ENCODE data around the gene PROB1. TPM values are rescaled to one million over a fixed set of nuclear protein-coding genes. Genes with fewer than 3 reads are reported as not detected.

PROB1 gene
- total RNA-seq, 4 donors from 2014 or later, result 0.25 to 0.47 (median 0.33) TPM

DNA sequence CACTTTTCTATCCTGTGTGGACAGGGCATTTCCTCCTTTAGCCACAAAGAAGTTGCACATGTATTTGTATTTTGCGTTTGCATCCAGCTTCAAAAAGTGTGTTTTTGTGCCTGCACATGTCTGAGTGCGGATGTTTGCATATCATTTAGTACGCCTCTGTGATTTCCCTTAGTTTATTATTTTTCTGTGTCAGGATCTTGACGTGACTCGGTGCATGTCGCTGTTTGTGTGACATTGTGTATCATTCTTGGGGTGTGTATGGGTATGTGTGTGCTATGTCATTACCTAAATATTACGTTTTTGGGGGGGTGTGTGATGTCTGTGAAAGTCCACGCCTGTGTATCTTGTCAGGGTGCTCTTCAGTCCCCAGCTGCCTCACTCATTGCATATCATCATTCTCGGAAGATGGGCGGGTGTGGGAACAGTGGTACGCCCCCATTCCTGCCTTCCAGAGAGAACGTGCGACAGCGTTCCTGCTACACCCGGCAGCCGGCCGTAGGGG is 53.7 kb downstream of the PROB1 start:
- peak overlapping the region; percentile 85 for H3K4me3 ChIP-seq (ENCODE audit: low read depth, poor library complexity, severe bottlenecking)
- intact Hi-C loops (cut with DNase I; ENCODE audit: low total_unique reads), result no loop called here
- WGBS, 2 donors, result 1 to 2% methylated on average over 17 of the region's 17 CpGs
- no peak for DNase-seq (ENCODE audit: low spot score in 2 of 2)
- no peak for TF ChIP-seq POLR2A (IDR thresholded peaks at IDR 0.05)
- TF ChIP-seq, protein P1, sequence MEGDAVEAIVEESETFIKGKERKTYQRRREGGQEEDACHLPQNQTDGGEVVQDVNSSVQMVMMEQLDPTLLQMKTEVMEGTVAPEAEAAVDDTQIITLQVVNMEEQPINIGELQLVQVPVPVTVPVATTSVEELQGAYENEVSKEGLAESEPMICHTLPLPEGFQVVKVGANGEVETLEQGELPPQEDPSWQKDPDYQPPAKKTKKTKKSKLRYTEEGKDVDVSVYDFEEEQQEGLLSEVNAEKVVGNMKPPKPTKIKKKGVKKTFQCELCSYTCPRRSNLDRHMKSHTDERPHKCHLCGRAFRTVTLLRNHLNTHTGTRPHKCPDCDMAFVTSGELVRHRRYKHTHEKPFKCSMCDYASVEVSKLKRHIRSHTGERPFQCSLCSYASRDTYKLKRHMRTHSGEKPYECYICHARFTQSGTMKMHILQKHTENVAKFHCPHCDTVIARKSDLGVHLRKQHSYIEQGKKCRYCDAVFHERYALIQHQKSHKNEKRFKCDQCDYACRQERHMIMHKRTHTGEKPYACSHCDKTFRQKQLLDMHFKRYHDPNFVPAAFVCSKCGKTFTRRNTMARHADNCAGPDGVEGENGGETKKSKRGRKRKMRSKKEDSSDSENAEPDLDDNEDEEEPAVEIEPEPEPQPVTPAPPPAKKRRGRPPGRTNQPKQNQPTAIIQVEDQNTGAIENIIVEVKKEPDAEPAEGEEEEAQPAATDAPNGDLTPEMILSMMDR (IDR thresholded peaks at IDR 0.05), result peak in 1 of 3 donors; percentile 43

Other genes starting within 250 kb of the PROB1 start
- gene SIL1, start 196.7 kb downstream of the PROB1 start, total RNA-seq, result 10 to 100 TPM; 35.1 to 45.4 (median 39.3) TPM
- gene MATR3, start 101.4 kb downstream of the PROB1 start, total RNA-seq, result 100 to 1,000 TPM; 108 to 135 (median 122) TPM
- gene PAIP2, start 53.2 kb downstream of the PROB1 start, total RNA-seq, result 10 to 100 TPM; 47.4 to 81.5 (median 64.7) TPM
- gene SLC23A1, start 11.8 kb downstream of the PROB1 start, total RNA-seq, result 1 to 10 TPM; 1.5 to 4.1 (median 2.6) TPM
- gene MZB1, start 5.2 kb downstream of the PROB1 start, total RNA-seq, result not detected
- 1 to 10 TPM in 1 of 4 donors, under 1 TPM in 2, not detected in 1; 0.65 to 1.4 (median 0.71) TPM for gene SPATA24, start 9.0 kb upstream of the PROB1 start, total RNA-seq
- 1 to 10 TPM; 1.6 to 5.9 (median 3.5) TPM for gene DNAJC18, start 44.4 kb upstream of the PROB1 start, total RNA-seq
- 10 to 100 TPM in 2 of 4 donors, 1 to 10 TPM in 2; 1.4 to 15.0 (median 9.3) TPM for gene ECSCR, start 67.6 kb upstream of the PROB1 start, total RNA-seq
- not detected for gene SMIM33, start 75.9 kb upstream of the PROB1 start, total RNA-seq
- 10 to 100 TPM in 3 of 4 donors, 1 to 10 TPM in 1; 5.8 to 28.2 (median 11.0) TPM for gene STING1, start 87.7 kb upstream of the PROB1 start, total RNA-seq
- gene UBE2D2, start 166.2 kb upstream of the PROB1 start, total RNA-seq, result 10 to 100 TPM; 80.0 to 99.8 (median 85.0) TPM

All from lower leg skin (tissue), 4 donors.